ENCODE data around the gene C10orf143.
"Not testable (repeated sequence)": the region's sequence is repeated elsewhere in the genome, so short reads cannot be mapped to it uniquely, and the experiment has no call there.

The C10orf143 gene

DNA sequence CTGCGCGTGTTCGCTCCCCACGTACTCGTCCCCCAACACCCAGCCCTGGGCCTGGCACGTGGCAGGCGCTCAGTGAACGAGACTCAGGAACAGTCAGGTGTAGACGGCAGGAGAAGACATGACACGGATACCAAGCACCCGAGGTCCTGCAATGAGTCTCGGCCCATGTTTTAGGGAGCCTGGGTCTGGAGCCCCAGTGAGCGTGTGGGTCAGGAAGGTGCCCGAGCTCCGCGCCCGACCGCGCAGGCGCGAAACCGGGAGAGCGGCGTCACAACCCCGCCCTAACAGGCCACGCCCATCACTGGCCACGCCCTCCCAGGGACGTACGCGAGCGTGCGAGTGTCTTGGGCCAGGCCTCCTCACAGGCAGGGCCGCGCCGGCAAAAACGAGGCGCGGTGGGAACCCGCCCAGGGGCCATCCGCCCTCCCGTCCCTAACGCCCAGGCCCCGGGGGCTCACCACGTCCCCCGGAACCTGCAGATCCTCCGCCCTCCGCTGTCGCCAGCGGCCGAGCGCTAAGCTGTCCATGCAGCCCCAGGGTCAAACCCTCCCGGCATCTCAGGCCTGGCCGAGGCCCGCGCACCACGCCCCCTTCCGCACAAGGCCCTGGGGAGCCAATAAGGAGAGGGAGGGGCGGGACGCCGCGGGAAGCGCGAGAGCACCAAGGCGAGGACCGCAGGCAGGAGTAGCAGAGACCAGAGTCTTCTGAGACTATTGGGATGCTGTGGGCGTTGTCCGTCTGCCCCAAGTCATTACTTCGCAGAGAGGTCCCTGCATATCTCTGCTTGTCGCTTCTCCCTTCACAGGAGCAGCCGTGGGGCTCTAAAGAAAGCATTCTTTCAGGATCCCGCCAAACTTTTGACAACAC is at the start of gene C10orf143:
TSS of gene C10orf143 (minus strand) at position 585 of the 867 bp plus-strand sequence. CDS start at position 527, 58 bp downstream.
- peak; percentile 95 for DNase-seq (ENCODE audit: low read depth)

DNA sequence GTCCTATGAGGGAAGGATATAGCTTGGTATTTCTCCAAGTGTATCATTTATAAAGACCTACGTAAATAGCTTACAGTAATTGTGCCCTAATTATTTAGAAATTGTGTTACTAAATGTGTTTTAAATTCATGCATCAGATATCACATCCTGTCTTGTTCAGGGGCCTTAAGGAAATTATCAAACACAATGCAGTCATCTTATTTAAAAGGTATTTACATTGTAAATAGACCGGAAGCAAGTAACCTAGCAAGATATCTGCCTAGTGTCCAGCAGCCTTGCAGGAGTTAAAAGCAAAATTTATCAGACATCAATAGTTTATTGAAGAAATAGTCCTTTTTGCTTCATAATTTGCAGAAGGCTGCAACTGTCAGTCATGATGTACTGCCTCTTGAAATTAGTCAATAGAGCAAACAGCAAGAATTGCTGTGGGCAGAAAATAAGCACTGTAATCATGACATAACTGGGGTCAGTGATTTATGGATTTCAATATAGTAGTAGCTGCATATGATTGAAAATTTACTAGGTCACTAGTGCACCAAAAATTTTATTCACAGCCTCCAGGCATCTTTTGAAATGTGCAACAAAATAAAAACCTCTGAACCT is 48.7 kb upstream of the C10orf143 start:
- DNase-seq (ENCODE audit: low read depth): no peak

DNA sequence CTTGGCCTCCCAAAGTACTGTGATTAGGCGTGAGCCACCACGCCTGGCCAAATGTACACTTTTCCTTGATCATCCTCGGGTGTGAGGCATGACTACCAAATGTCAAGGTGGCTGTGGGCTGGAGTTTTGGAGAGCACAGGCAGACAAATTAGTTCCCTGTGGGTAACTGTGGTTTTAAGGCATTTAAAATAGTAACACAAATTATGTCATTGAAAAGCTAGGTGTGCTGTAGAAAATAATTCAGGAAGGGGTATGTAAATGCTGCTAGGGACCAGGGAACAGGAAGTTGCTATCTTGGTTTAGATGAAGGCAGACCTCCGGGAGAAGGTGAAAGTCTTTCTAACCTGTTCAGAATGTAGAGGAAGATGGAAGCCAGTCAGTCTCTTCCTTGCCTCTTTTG is 35.4 kb upstream of the C10orf143 start:
- no peak for DNase-seq (ENCODE audit: low read depth)

DNA sequence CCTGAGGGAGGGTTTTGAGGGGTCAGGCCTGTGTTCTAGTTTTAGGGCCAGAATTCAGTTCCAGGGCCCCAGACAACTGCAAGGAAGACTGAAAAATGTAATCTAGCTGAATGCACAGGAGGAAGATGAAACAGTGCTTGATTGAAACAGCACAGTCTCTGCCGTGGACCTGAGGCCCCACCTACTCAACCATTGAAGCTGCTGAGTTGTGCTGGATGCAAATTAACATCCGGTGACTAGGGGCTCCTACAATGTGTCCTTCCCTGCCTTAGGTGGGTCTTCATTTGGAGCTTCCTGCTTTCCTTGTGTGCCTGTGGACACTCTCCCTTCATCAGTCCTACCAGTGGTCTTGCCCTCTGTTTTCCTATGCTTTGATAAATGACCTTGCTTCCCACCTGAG is 31.2 kb upstream of the C10orf143 start:
- DNase-seq (ENCODE audit: low read depth): no peak

DNA sequence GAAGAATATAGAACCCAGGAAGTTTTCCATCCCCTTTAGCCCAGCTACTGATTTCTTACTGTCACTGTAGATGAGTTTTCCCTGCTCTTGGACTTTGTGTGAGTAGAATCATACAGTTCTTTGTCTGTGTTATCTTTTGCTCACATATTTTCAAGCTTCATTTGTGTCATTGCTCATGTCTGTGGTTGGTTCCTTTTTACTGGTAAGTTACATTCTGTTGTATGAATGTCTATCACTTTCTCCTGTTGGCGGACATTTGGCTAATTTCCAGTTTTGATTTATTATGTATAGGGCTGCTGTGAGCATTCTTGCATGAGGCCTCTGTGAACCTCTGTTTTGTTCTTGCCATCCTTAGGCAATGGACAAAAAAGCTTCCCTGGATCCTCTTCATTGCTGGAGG is 30.8 kb upstream of the C10orf143 start:
- no peak for DNase-seq (ENCODE audit: low read depth)

GRCh38 chr10:130141038-130141437 is 30.4 kb upstream of the C10orf143 start:
- DNase-seq (ENCODE audit: low read depth): no peak

DNA sequence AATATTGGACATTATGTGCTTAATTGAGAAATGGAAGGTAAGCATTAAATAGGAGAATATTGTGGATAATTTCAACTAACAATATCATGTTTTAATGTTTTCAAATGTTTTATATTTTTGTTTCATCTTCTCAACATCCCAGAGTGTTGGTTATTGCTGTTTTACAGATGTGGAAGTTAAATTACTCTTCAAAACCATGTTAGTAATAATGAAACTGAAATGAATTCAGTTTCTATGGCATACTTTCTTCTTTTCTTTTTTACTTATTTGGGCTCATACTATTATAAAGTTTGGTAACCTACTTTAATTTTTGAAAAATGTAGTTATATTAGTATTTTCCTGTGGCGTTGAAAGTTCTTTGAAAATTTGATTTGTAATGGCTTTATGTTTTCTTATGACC is 29.8 kb upstream of the C10orf143 start:
- no peak for DNase-seq (ENCODE audit: low read depth)

GRCh38 chr10:130138479-130138866 is 27.8 kb upstream of the C10orf143 start:
- DNase-seq (ENCODE audit: low read depth): no peak

GRCh38 chr10:130137659-130138478 is 27.2 kb upstream of the C10orf143 start:
- DNase-seq (ENCODE audit: low read depth): no peak

- DNase-seq (ENCODE audit: low read depth): no peak
These were observed 26.4 kb upstream of the C10orf143 start for GRCh38 chr10:130137090-130137448.

DNA sequence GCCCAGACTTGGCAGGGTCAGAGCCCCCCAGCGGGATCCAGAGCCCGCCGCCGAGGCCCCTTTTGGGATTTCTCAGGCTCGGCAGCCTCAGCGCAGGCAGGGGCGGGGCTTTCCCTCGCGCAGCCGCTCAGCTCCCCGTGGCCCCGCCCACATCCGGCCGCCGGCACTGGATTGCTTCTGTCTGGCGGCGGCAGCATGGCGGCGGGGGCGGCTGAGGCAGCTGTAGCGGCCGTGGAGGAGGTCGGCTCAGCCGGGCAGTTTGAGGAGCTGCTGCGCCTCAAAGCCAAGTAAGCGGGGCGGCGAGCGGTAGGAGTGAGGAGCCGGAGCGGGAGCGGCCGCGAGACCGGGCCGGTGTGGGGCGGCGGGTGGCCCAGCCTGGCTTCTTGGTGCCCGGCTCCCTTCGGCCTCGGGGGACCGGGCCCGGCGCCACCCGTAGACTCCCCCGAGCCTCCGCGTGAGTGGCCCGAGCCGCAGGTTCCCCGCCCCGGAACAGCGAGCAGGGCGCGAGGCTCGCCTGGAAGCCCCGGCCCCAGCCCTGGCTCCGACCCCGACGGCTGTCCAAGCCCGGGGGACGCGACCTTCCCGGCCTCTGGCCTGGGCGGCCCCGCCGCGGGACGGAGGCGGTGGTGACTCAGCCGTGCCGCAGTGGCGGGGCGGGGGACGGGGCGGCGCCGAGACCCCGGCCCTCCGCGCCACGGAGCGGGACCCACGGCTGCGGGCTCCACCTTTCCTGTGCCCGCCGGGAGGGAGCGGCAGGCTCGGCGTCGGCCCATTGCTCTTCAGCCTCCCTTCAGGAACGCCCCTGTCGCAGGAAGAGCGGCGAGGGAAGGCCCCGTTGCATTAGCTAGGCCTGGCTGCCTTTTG is 25.8 kb upstream of the C10orf143 start, which contains the start of gene GLRX3:
TSS of gene GLRX3 (plus strand) at position 166 of the 864 bp plus-strand sequence. CDS start at position 196, 30 bp downstream.
- peak; percentile 61 for DNase-seq (ENCODE audit: low read depth)

DNA sequence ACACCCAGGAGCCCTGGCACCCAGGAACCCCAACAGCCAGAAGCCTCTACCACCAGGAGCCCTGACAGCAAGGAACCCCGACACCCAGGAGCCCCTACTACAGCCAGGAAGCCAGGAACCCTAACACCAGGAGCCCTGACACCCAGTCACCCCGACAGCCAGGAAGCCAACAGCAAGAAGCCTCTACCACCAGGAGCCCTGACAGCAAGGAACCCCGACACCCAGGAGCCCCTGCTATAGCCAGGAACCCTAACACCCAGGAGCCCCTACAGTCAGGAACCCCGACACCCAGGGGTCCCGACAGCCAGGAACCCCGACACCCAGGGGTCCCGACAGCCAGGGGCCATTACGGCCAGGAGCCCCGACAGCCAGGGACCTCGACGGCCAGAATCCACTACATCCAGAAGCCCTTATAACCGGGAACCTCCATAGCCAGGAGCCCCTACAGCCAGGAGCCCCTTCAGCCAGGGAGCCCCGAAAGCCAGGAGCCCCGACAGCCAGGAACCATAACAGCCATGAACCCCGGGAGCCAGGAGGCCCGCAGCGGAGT is 25.1 kb upstream of the C10orf143 start:
- no peak for DNase-seq (ENCODE audit: low read depth)

DNA sequence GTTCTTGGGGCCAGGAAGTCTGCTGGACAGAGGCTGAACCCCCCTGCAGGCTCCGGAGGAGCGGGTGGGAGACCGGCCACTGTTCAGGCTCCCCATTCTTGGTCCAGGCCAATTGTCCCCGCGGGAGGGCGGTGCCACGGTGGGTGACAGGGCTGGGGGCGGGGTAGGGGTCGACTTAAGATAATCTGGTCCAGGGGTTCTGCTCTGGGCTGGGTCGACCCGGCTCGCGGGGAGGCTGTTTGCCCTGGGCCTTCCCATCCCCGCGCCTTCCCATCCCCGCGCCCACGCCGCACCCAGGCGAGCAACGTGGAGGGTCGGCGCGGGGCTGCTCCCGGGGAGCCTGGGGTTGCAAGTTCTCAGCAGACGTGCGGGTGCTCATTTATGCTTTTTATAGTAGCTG is 18.3 kb upstream of the C10orf143 start:
- DNase-seq (ENCODE audit: low read depth): no peak

- DNase-seq (ENCODE audit: low read depth): no peak
These were observed 17.6 kb upstream of the C10orf143 start for GRCh38 chr10:130128062-130128781.

GRCh38 chr10:130127364-130128061 is 16.9 kb upstream of the C10orf143 start:
- DNase-seq (ENCODE audit: low read depth): peak; percentile 31

DNA sequence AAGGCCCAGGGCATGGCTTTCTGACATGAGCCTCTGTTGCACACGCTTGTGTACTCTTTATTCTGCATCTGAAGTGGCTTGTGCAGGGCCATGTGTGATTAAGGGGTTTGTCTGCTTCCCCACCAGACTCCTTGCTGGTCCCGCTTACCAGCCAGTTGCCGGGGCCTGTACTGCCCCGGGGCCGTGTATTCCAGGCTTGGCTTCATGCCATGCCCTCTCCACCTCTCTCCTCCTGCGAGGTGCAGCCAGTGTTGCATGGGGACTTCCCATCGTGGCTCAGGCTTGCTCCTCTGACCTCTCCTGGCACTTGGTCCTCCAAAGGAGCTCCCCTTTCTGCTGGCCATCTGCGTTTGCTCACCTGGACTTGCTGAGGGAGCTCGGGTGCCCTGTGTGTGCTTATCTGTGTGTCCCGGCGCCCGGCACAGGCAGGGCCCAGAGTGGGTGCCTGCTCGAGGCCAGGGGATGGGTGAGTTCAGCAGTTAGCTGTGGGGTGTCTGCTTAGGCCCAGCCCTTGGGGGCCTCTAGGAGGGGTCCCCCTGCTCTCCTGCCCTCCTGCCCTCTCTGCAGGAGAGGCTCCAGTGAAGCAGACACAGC is 11.0 kb upstream of the C10orf143 start:
- no peak for DNase-seq (ENCODE audit: low read depth)

DNA sequence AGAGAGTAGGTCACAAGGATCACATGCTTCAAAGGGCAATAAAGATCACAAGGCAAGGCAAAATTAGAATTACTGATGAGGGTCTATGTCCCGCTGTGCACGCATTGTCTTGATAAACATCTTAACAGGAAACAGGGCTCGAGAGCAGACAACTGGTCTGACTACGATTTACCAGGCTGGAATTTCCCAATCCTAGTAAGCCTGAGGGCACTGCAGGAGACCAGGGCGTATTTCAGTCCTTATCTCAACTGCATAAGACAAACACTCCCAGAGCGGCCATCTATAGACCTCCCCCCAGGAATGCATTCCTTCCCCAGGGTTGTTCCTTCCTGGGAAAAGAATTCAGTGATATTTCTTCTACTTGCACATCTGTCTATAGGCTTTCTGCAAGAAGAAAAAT is 6.9 kb upstream of the C10orf143 start:
- DNase-seq (ENCODE audit: low read depth): not testable (repeated sequence)

DNA sequence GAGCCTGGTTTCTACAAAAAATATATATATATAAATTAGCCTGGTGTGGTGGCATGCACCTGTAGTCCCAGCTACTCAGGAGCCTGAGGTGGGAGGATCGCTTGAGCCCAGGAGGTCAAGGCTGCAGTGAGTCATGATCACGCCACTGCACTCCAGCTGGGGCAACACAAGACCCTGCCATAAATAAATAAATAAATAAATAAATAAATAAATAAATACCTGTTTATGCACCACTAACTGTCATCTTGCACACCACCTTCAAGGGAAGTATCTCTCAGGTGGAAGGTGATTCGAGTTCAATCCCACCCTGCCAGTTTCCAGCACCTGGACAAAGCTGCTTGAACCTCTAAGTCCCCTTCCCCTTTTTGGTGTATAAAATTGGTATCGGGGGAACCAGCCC is 6.3 kb upstream of the C10orf143 start:
- not testable (repeated sequence) for DNase-seq (ENCODE audit: low read depth)

GRCh38 chr10:130112821-130113220 is 2.2 kb upstream of the C10orf143 start:
- DNase-seq (ENCODE audit: low read depth): no peak

- DNase-seq (ENCODE audit: low read depth): no peak
These were observed 1.2 kb upstream of the C10orf143 start for GRCh38 chr10:130111852-130112180.
